ENCODE measurements around the gene ATG7.

- TF ChIP-seq EP300 (IDR thresholded peaks at IDR 0.05): no peak
- TF ChIP-seq POLR2AphosphoS5 (IDR thresholded peaks at IDR 0.05): no peak
Observed at GRCh38 chr3:11413071-11413470, 140.9 kb downstream of the ATG7 start.
